Esophagus muscularis mucosa (tissue), 4 donors: Measurements from ENCODE around the gene TM9SF2.
"Not testable (repeated sequence)": the region's sequence is repeated elsewhere in the genome, so short reads cannot be mapped to it uniquely, and the experiment has no call there.

Source experiments
- CTCF ChIP-seq, 3 experiments: fragments of 200-600 bp in 2 of 3; fragments of 450-650 bp in 1 of 3; sonication (generic) in 2 of 3; IDR thresholded peaks; one replicate each; pipeline ENCODE4 v1.5.1; 2017 to 2019; ENCODE audit warnings: antibody characterized with exemption in 3 of 3, mild to moderate bottlenecking in 2 of 3, moderate library complexity in 1 of 3
- EP300 ChIP-seq: sonication (generic); formaldehyde crosslinking; IDR thresholded peaks from one replicate; pipeline ENCODE4 v1.6.1; 2017; ENCODE audit warnings: antibody characterized with exemption
- POLR2A ChIP-seq: fragments of 450-650 bp; IDR thresholded peaks from one replicate; pipeline ENCODE4 v1.6.1; 2017; ENCODE audit warnings: antibody characterized with exemption, moderate library complexity, mild to moderate bottlenecking, low read depth

- TF ChIP-seq CTCF (IDR thresholded peaks at IDR 0.05); EP300; POLR2A: not testable (repeated sequence)
Measured at GRCh38 chr13:99460802-99461201, 40.5 kb upstream of the TM9SF2 start.
